ENCODE data around the gene DNAI1.
"Not testable (repeated sequence)": the region's sequence is repeated elsewhere in the genome, so short reads cannot be mapped to it uniquely, and the experiment has no call there.

Gene DNAI1

DNA sequence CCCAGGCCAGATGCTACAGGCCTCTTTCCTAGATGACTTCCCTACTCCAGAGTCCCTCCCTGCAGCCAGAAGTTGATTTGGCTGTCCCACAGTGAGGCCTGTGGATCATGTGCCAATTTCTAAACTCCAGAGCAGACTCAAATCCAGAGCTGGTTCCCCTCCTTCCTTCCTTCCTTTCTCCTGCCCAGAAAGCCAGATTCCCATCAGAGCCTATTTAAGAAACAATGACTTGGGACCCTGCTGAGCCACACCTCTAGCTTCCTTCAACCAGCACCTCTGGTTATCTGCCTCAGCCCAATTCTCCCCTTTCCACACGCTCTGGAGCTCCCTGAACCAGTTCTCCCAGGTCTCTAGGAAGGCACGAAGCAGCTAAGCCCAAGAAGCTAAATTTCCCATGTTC is 7.5 kb upstream of the DNAI1 start:
- no peak for DNase-seq

- no peak for DNase-seq
These were observed 7.1 kb upstream of the DNAI1 start for GRCh38 chr9:34451545-34451944.

GRCh38 chr9:34452568-34452967 is 6.0 kb upstream of the DNAI1 start:
- no peak for DNase-seq

DNA sequence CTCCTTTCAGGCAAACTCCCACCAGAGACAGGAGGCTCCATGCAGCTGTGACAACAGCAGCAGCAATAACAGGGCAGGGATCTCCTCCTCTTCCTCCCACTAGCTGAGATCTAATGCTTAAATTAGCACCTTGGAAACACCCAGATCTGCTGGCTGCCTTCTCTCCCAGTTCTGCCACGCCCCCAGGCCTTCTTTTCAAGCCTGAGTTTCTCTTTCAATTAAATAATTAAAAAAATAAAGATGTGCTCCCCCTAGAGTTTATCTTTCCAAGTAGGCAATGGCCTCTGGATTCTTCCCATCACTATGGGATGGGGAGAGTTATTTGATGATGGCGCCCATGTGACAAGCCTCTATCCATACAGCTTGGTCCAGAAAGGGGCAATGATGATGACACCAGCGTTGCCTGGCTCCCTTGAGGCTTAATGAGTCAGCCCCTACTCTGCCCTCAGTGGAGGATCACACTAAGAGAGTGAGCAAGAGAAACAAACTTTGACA is 4.0 kb upstream of the DNAI1 start:
- DNase-seq = no peak

- no peak for DNase-seq
These were observed 2.5 kb upstream of the DNAI1 start for GRCh38 chr9:34456151-34456550.

DNA sequence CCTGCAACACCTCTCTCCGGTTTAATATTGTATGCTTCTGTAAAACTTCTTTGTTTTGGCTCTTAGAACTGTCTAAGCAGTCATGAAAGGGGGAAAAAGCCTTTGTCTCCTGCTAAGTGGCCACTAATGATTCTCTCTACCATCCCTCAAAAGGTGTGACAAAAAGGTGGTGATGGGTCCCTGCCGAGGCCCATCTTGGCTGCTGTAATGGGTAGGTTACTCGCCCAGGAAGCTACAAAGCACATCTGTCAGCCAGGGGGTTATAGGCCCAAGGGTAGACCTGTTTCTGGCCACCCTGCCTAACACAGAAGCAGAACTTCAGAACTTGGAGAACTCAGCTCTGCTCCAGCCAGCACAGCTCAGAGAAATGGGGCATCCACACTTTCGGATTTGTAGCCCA is 1.9 kb upstream of the DNAI1 start:
- DNase-seq = no peak

DNA sequence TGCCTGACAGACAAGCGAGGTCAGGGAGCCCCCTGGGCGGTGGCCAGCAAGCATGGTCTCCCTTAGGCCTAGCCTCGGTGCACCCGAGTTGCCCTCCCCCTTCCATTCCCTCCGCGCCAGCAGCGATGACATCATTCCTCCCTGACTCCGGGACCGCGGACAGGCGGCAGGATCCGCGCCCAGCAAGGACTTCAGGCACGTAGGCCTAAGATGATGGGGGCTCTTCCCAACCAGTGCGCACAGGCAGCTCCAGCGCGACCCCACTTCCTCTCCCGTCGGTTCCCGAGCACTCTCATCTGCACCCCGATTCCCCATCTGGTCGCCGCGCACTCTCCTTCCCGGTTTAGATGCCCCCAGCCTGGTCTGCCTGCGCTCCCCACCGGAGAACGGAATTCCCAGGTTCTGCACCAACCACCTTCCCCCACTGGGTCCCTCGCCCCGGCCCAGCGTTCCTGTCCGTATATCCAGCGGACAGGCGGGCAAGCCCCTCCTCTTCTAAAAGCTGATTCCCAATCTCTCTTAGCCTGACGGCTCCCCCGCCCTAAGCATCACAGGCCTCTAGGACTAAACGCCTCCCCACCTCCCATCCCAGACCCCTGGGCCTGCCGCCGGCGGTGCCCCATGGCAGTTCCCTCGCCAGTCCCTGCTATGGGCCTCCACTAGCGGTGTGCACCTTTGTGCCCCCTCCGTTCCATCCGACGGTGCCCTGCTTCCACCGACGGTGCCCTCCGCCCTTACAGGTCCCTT is 1.2 kb upstream of the DNAI1 start:
- no peak for DNase-seq

- no peak for DNase-seq
These were observed 345 bp downstream of the DNAI1 start for GRCh38 chr9:34458959-34459340.

DNA sequence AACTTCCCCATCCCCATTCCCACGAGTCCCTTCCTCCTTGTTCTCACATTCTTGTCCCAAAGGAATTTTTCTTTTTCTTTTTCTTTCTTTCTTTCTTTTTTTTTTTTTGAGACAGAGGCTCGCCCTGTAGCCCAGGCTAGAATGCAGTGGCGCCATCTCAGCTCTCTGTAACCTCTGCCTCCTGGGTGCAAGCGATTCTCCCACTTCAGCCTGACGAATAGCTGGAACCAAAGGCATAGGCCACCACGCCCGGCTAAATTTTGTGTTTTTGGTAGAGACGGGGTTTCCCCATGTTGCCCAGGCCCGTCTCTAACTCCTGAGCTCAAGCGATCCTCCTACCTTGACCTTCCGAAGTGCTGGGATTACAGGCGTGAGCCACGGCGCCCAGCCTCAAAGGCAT is 751 bp downstream of the DNAI1 start:
- DNase-seq = no peak

- DNase-seq = no peak
These were observed 1.3 kb downstream of the DNAI1 start for GRCh38 chr9:34459941-34460340.

- DNase-seq = no peak
These were observed 4.7 kb downstream of the DNAI1 start for GRCh38 chr9:34463098-34463900.

GRCh38 chr9:34463901-34464232 is 5.3 kb downstream of the DNAI1 start:
- DNase-seq = no peak

GRCh38 chr9:34464571-34464970 is 6.0 kb downstream of the DNAI1 start:
- DNase-seq = no peak

- DNase-seq = no peak
These were observed 6.9 kb downstream of the DNAI1 start for GRCh38 chr9:34465468-34465867.

- no peak for DNase-seq
These were observed 16.5 kb downstream of the DNAI1 start for GRCh38 chr9:34475097-34475496.

DNA sequence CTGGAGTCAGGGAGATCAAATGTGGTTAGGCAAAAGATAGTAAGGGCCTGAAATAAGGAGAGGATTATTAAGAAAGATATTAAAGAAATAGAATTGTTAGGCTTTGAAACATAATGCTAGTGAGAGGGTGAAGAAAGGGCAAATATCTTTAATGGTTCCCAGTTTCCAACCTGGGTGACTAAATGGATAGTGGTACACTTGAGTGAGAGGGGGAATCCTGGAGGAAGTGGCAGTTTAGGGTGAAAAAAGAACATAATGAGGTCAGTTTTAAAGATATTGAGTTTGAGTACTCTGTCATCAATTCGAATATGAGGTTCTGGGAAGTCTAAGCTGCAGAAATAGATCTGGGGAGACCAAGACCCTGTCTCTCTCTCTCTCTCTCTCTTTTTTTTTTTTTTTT is 18.9 kb downstream of the DNAI1 start:
- DNase-seq = no peak

- no peak for DNase-seq
These were observed 20.8 kb downstream of the DNAI1 start for GRCh38 chr9:34479431-34479866.

DNA sequence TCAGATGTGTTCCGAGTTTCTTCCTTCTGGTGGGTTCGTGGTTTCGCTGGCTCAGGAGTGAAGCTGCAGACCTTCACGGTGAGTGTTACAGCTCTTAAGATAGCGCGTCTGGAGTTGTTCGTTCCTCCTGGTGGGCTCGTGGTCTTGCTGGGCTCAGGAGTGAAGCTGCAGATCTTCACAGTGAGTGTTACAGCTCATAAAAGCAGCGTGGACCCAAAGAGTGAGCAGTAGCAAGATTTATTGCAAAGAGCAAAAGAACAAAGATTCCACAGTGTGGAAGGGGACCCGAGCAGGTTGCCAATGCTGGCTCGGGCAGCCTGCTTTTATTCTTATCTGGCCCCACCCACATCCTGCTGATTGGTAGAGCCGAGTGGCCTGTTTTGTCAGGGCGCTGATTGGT is 23.0 kb downstream of the DNAI1 start:
- not testable (repeated sequence) for DNase-seq

DNA sequence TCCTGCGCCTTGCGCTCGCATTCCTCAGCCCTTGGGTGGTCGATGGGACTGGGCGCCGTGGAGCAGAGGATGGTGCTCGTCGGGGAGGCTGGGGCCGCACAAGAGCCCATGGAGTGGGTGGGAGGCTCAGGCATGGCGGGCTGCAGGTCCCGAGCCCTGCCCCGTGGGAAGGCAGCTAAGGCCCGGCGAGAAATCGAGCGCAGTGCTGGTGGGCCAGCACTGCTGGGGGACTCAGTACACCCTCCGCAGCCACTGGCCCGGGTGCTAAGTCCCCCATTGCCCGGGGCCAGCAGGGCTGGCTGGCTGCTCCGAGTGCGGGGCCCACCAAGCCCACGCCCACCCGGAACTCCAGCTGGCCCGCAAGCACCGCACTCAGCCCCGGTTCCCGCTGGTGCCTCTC is 24.1 kb downstream of the DNAI1 start:
- DNase-seq = not testable (repeated sequence)

DNA sequence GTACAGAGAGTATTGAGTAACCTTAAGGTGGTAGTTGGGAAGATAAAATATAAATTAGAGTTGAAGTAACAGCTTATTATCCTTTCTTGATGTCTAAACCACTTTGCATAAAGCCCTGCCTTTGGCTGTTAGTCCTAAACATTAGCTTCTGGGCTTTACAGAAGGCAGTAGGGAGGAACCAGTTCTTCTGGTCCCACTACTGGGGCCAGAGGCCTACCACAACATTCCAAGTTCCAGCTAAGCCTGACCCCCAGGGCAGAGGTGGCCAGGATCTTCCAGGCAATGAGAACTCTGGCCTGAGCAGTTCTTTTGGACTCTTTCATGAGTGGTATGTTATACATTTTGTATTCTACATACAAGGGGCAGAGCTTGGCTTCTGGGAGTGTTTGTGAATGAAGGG is 26.1 kb downstream of the DNAI1 start:
- no peak for DNase-seq

DNA sequence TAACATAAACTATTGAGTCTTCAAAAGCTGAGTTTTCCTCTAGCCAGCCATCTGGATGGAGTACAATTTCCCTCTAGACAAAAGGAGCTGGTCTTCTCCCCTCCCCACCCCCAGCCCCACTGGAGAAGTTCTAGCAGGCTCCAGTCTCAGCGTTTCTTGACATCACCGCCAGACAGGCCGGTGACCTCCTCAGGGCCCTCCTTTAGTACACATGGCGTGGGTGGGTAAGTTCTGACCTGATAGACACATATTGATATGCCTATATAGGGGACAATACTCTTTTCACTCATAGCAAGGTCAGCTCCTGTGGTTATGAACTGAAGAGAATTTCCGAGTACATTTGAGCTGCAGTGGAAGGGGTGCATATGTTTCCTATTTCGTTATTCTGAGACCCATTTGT is 27.2 kb downstream of the DNAI1 start:
- no peak for DNase-seq

DNA sequence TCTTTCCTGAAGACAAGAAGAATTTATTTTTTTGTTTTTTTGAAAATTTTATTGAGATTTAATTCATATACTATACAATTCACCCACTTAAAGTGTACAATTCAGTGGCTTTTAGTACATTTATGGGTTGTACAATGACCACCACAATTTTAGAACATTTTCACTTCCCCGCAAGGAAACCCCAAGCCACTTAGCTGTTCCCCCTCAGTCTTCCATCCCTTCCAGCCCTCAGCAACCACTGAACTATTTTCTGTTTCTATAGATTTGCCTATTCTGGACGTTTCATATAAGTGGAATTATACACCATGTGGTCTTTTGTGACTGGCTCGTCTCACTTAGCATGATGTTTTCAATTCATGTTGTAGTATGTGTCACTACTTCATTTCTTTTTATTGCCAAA is 28.0 kb downstream of the DNAI1 start:
- DNase-seq = no peak

GRCh38 chr9:34490360-34490759 is 31.8 kb downstream of the DNAI1 start:
- no peak for DNase-seq

- no peak for DNase-seq
These were observed 32.2 kb downstream of the DNAI1 start for GRCh38 chr9:34490760-34491159.
